GM23248 (cell line): Measurements from ENCODE around the gene LRRC61. TPM values are rescaled to one million over a fixed set of nuclear protein-coding genes. Genes with fewer than 3 reads are reported as not detected.

Experiments used
- DNase-seq: peaks from one replicate; pipeline ENCODE4 v3.0.0-alpha.2; 2015
- H2AFZ ChIP-seq: fragments of 200-600 bp; sonication (generic); 2 replicates; pipeline ENCODE4 v1.6.1; 2016; ENCODE audit warnings: antibody characterized with exemption
- H3F3A ChIP-seq: fragments of 200-600 bp; sonication (generic); 2 replicates; pipeline ENCODE4 v1.6.1; 2016; ENCODE audit warnings: mild to moderate bottlenecking, antibody characterized with exemption, mixed run types; ENCODE audit not compliant: insufficient read depth
- H3K27ac ChIP-seq: fragments of 200-600 bp; sonication (generic); 2 replicates; pipeline ENCODE4 v1.5.1; 2016; ENCODE audit warnings: mild to moderate bottlenecking
- H3K27me3 ChIP-seq: fragments of 200-600 bp; sonication (generic); replicated peaks from 2 replicates; pipeline ENCODE4 v1.6.1; 2016; ENCODE audit warnings: mild to moderate bottlenecking; ENCODE audit not compliant: insufficient read depth
- H3K36me3 ChIP-seq: fragments of 200-600 bp; sonication (generic); 2 replicates; pipeline ENCODE4 v1.6.1; 2016; ENCODE audit warnings: low read depth, mild to moderate bottlenecking
- H3K4me1 ChIP-seq: fragments of 200-600 bp; sonication (generic); 2 replicates; pipeline ENCODE4 v1.6.1; 2016; ENCODE audit warnings: mild to moderate bottlenecking; ENCODE audit not compliant: insufficient read depth
- H3K4me2 ChIP-seq: fragments of 200-600 bp; sonication (generic); one replicate; pipeline ENCODE4 v1.6.1; 2016; ENCODE audit warnings: mild to moderate bottlenecking; ENCODE audit not compliant: unreplicated experiment
- H3K4me3 ChIP-seq: fragments of 200-600 bp; sonication (generic); 2 replicates; pipeline ENCODE4 v1.5.1; 2016; ENCODE audit warnings: mild to moderate bottlenecking
- H3K79me2 ChIP-seq: fragments of 200-600 bp; sonication (generic); 2 replicates; pipeline ENCODE4 v1.6.1; 2016; ENCODE audit warnings: mild to moderate bottlenecking; ENCODE audit not compliant: insufficient read depth
- H3K9ac ChIP-seq: fragments of 200-600 bp; sonication (generic); 2 replicates; pipeline ENCODE4 v1.6.1; 2016; ENCODE audit warnings: mild to moderate bottlenecking
- H3K9me2 ChIP-seq: fragments of 200-600 bp; sonication (generic); 2 replicates; pipeline ENCODE4 v1.6.1; 2016; ENCODE audit warnings: mixed run types, mild to moderate bottlenecking, moderate library complexity; ENCODE audit not compliant: insufficient read depth
- H3K9me3 ChIP-seq: fragments of 200-600 bp; sonication (generic); one replicate; pipeline ENCODE4 v1.6.1; 2017; ENCODE audit warnings: low read depth
- H4K20me1 ChIP-seq: fragments of 200-600 bp; sonication (generic); 2 replicates; pipeline ENCODE4 v1.6.0; 2016; ENCODE audit not compliant: insufficient read depth
- EZH2 ChIP-seq: fragments of 200-600 bp; sonication (generic); IDR thresholded peaks from 2 replicates; pipeline ENCODE4 v1.6.1; 2018; ENCODE audit warnings: antibody characterized with exemption, mild to moderate bottlenecking; ENCODE audit not compliant: insufficient read depth, poor library complexity, severe bottlenecking
- EZH2phosphoT487 ChIP-seq: fragments of 200-600 bp; sonication (generic); IDR thresholded peaks from 2 replicates; pipeline ENCODE4 v1.6.1; 2018; ENCODE audit warnings: antibody characterized with exemption, moderate library complexity, mild to moderate bottlenecking, low read depth; ENCODE audit not compliant: insufficient read depth
- WGBS, 2 experiments: methylation state at CpG; one replicate each; pipeline ENCODE4 v1.1.6; 2015 to 2017; ENCODE audit warnings: low lambda C conversion rate in 2 of 2, low coverage in 1 of 2; ENCODE audit errors: missing lambda C conversion rate in 2 of 2; 5-methylcytosine and 5-hydroxymethylcytosine counted together
- in situ Hi-C: fragments of 300-500 bp; cut with MboI; formaldehyde crosslinking; loops from 2 replicates; pipeline ENCODE4 v1.15.0; 2020
- polyA plus RNA-seq: library from polyadenylated mRNA; unstranded; fragments of >200 nt; fragmentation: Nextera tagmentation; extraction: Ambion mirVana; gene quantifications from 2 replicates; pipeline ENCODE4 v1.2.1, GENCODE V29; 2016
- total RNA-seq: library from RNA; depleted of rRNA; stranded (reverse); fragments of >200 nt; shearing (Covaris generic); gene quantifications from 2 replicates; pipeline ENCODE4 v1.2.3, GENCODE V29; 2014

LRRC61 gene
- total and polyA plus RNA-seq, 2 experiments from 2014 or later = not detected

DNA sequence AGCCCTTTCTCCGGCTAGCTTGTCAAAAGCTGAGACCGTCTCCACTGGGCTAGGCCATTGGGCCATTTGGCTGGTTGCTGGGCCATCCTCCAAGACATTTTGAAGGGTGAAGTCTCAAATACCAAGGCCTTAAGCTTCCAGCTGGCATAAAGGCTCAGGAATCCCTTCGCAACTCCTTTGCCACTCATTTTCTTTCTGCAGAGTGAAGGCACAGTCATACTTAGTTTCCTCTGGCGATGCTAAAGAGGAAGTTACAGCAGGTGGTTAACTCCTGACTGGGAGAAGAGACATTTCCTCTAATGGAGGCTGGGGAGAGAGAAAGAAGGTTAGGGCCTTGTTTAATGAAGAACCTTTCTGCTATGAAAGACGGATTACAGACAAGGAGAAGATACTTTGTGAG is 40.7 kb downstream of the LRRC61 start:
- no peak overlapping the region for H3K4me2 ChIP-seq
- in situ Hi-C loops = no loop called here
- H3K27me3 ChIP-seq = no peaks in the 10 kb centered on the region
- no peaks in the 10 kb centered on the region for H3K9me3 ChIP-seq
- 0 out of 2 replicates have a peak, but pooled peaks cover 4% of the 10 kb centered on the region for H3K4me1 ChIP-seq
- no peak overlapping the region for H2AFZ ChIP-seq
- no peaks in the 10 kb centered on the region for H4K20me1 ChIP-seq
- H3F3A ChIP-seq = 0 out of 2 replicates have a peak, but pooled peaks cover 6% of the 10 kb centered on the region
- H3K79me2 ChIP-seq = peaks cover under 1% of the 10 kb centered on the region; the same call in 1 of the 2 replicates
- TF ChIP-seq EZH2phosphoT487 (no peak), EZH2 (no peak)
- H3K9ac ChIP-seq = no peak overlapping the region
- no peak overlapping the region for H3K27ac ChIP-seq
- no peaks in the 10 kb centered on the region for H3K9me2 ChIP-seq
- 71 to 72% methylated on average over 5 of the region's 5 CpGs for WGBS, 2 experiments
- H3K4me3 ChIP-seq = no peak overlapping the region
- DNase-seq = no peak
- H3K36me3 ChIP-seq = no peaks in the 10 kb centered on the region

- Histone ChIP-seq H3K36me3 (no peaks in the 10 kb centered on the region), H4K20me1 (no peaks in the 10 kb centered on the region), H3K9me2 (no peaks in the 10 kb centered on the region), H3K4me2 (no peak overlapping the region), H3K79me2 (peaks cover 7% of the 10 kb centered on the region; the same call in 1 of the 2 replicates), H3K27me3 (no peaks in the 10 kb centered on the region), H3F3A (peaks cover 6% of the 10 kb centered on the region; the same call in 1 of the 2 replicates), H3K4me3 (no peak overlapping the region), H3K4me1 (peaks cover 9% of the 10 kb centered on the region), H3K9ac (no peak overlapping the region), H3K27ac (no peak overlapping the region), H3K9me3 (no peaks in the 10 kb centered on the region), H2AFZ (no peak overlapping the region)
- no peak for TF ChIP-seq EZH2phosphoT487
- no peak for TF ChIP-seq EZH2
- no peak for DNase-seq
- in situ Hi-C loops = no loop called here
- 78 to 84% methylated on average over 10 of the region's 10 CpGs for WGBS, 2 experiments
Observed at GRCh38 chr7:150365194-150365593, 42.0 kb downstream of the LRRC61 start.

GRCh38 chr7:150365673-150366398 is 42.7 kb downstream of the LRRC61 start:
- no peaks in the 10 kb centered on the region for H3K27me3 ChIP-seq
- H3K36me3 ChIP-seq = no peaks in the 10 kb centered on the region
- TF ChIP-seq EZH2 (no peak), EZH2phosphoT487 (no peak)
- H3K4me3 ChIP-seq = no peak overlapping the region
- DNase-seq = no peak
- H3K9me3 ChIP-seq = no peaks in the 10 kb centered on the region
- no peak overlapping the region for H3K4me2 ChIP-seq
- H3K4me1 ChIP-seq = peaks cover 15% of the 10 kb centered on the region
- in situ Hi-C loops = no loop called here
- WGBS, 2 experiments = 88 to 91% methylated on average over 5 of the region's 5 CpGs
- no peak overlapping the region for H2AFZ ChIP-seq
- no peak overlapping the region for H3K27ac ChIP-seq
- peaks cover 10% of the 10 kb centered on the region; the same call in 1 of the 2 replicates for H3F3A ChIP-seq
- no peaks in the 10 kb centered on the region for H4K20me1 ChIP-seq
- no peaks in the 10 kb centered on the region for H3K9me2 ChIP-seq
- H3K79me2 ChIP-seq = peaks cover 7% of the 10 kb centered on the region; the same call in 1 of the 2 replicates
- no peak overlapping the region for H3K9ac ChIP-seq

GRCh38 chr7:150367677-150368095 is 44.5 kb downstream of the LRRC61 start:
- TF ChIP-seq EZH2phosphoT487 = no peak
- no peak for TF ChIP-seq EZH2
- Histone ChIP-seq H4K20me1 (no peaks in the 10 kb centered on the region), H3K9me2 (no peaks in the 10 kb centered on the region), H2AFZ (peak overlapping the region; percentile 91), H3K4me3 (peak overlapping the region; percentile 89), H3K9ac (peak overlapping the region; percentile 82), H3K9me3 (no peaks in the 10 kb centered on the region), H3K79me2 (peaks cover 7% of the 10 kb centered on the region; the same call in 1 of the 2 replicates), H3K4me2 (peak overlapping the region; percentile 84), H3K4me1 (peaks cover 19% of the 10 kb centered on the region), H3K36me3 (no peaks in the 10 kb centered on the region), H3F3A (peaks cover 10% of the 10 kb centered on the region; the same call in 1 of the 2 replicates), H3K27ac (0 out of 2 replicates have a peak overlapping the region, but pooled peaks have one; percentile 31), H3K27me3 (no peaks in the 10 kb centered on the region)
- DNase-seq = no peak
- WGBS, 2 experiments = 48% methylated on average over 8 of the region's 8 CpGs
- in situ Hi-C loops = no loop called here
